ENCODE results near the gene SPP2.

Gene SPP2, protein sequence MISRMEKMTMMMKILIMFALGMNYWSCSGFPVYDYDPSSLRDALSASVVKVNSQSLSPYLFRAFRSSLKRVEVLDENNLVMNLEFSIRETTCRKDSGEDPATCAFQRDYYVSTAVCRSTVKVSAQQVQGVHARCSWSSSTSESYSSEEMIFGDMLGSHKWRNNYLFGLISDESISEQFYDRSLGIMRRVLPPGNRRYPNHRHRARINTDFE

DNA sequence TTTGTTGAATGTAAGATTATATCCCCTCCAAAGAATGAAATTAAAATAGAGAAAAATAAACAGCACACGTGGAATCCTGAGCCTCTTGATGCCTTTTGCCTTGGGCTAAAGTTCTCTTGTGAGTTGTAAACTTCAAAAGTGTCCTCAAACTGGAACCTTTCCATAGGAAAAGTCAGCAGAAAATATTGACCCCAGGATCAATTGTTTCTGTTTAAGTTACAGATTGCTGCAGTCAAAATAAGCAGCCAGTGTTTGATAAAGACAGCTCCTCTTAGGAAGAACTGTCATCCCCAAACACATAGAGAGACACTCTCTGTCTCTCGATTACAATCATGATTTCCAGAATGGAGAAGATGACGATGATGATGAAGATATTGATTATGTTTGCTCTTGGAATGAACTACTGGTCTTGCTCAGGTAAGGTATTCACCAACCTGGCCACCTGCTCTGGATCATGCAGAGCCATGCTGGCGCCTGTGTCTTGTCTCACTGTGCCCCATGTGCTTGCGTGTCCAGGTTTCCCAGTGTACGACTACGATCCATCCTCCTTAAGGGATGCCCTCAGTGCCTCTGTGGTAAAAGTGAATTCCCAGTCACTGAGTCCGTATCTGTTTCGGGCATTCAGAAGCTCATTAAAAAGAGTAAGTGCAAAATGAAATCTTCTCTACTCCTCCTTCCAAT, at the start of gene SPP2:
SPP2 (plus strand) TSS at position 248 of the 681 bp plus-strand sequence; CDS start at position 333, 85 bp downstream.
- H3K4me3 ChIP-seq (ENCODE audit: low read depth, low read length) = no peak within 1 kb of the TSS
- DNase-seq (ENCODE audit: low read depth) = no peak
- TF ChIP-seq, protein P1, sequence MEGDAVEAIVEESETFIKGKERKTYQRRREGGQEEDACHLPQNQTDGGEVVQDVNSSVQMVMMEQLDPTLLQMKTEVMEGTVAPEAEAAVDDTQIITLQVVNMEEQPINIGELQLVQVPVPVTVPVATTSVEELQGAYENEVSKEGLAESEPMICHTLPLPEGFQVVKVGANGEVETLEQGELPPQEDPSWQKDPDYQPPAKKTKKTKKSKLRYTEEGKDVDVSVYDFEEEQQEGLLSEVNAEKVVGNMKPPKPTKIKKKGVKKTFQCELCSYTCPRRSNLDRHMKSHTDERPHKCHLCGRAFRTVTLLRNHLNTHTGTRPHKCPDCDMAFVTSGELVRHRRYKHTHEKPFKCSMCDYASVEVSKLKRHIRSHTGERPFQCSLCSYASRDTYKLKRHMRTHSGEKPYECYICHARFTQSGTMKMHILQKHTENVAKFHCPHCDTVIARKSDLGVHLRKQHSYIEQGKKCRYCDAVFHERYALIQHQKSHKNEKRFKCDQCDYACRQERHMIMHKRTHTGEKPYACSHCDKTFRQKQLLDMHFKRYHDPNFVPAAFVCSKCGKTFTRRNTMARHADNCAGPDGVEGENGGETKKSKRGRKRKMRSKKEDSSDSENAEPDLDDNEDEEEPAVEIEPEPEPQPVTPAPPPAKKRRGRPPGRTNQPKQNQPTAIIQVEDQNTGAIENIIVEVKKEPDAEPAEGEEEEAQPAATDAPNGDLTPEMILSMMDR (IDR thresholded peaks at IDR 0.05; ENCODE audit: control insufficient read depth, extremely low read depth, insufficient read depth) = no peak

- TF ChIP-seq, protein P1 (IDR thresholded peaks at IDR 0.05; ENCODE audit: control insufficient read depth, extremely low read depth, insufficient read depth) = no peak
- no peak overlapping the region for H3K4me3 ChIP-seq (ENCODE audit: low read depth, low read length)
- no peak for DNase-seq (ENCODE audit: low read depth)
Measured at GRCh38 chr2:234001380-234002160, 48.9 kb upstream of the SPP2 start.

GRCh38 chr2:234002281-234002680, 48.2 kb upstream of the SPP2 start:
- DNase-seq (ENCODE audit: low read depth) = no peak
- H3K4me3 ChIP-seq (ENCODE audit: low read depth, low read length) = no peak overlapping the region
- TF ChIP-seq, protein P1 (IDR thresholded peaks at IDR 0.05; ENCODE audit: control insufficient read depth, extremely low read depth, insufficient read depth) = no peak

- H3K4me3 ChIP-seq (ENCODE audit: low read depth, low read length) = no peak overlapping the region
- TF ChIP-seq, protein P1 (IDR thresholded peaks at IDR 0.05; ENCODE audit: control insufficient read depth, extremely low read depth, insufficient read depth) = no peak
- DNase-seq (ENCODE audit: low read depth) = no peak
Measured at GRCh38 chr2:234003972-234004617, 46.4 kb upstream of the SPP2 start.

DNA sequence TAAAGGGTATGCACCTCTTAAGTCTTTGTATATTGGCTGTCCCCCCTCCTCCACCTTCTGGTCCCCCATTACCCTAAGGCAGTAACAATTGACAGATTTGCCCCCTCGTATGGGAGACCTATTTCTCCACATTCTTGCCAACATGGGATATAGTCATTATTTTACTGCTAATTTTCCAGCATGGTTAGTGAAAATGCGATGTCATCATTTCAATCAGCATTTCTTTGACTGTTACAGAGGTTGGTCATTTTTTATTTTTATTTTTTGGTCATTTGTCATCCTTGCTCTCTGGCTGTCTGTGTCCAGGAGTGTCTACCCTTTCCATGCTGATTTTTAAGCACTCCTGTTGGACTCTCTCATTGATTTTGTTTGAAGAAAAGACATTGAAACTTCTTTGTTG, 45.4 kb upstream of the SPP2 start:
- no peak for DNase-seq (ENCODE audit: low read depth)
- TF ChIP-seq, protein P1 (IDR thresholded peaks at IDR 0.05; ENCODE audit: control insufficient read depth, extremely low read depth, insufficient read depth) = no peak
- H3K4me3 ChIP-seq (ENCODE audit: low read depth, low read length) = no peak overlapping the region

DNA sequence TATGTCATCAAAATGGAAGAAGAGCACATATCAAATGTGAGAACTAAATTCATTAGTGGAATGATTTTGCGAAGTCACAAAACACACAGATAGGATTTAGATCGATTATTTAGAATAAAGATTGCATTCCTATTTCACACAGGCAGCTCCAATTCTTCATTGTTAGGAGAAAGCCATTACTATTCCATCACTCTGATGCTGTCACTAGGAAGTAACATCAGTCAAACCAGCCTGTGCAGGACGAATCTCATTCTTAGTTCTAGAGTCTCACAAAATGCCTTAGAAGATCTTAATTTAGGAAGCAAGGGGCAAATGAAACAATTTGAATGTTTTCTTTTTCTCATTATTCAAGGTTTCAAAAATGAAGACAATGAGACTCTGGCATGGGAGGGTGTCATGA, 44.0 kb upstream of the SPP2 start:
- no peak overlapping the region for H3K4me3 ChIP-seq (ENCODE audit: low read depth, low read length)
- no peak for DNase-seq (ENCODE audit: low read depth)
- TF ChIP-seq, protein P1 (IDR thresholded peaks at IDR 0.05; ENCODE audit: control insufficient read depth, extremely low read depth, insufficient read depth) = no peak
